Lower leg skin (tissue), 3 donors: ENCODE data around the gene SMARCA2.

Source experiments
- POLR2A ChIP-seq, 2 donors: fragments of 450-650 bp; IDR thresholded peaks; one replicate each; pipeline ENCODE4 v1.6.1; 2016 to 2017; ENCODE audit warnings: antibody characterized with exemption in 2 of 2, mild to moderate bottlenecking in 1 of 2, moderate library complexity in 1 of 2
- TF ChIP-seq, protein P1 (sequence below), 3 donors: fragments of 450-650 bp; IDR thresholded peaks; one replicate each; pipeline ENCODE4 v1.5.1; 2016; ENCODE audit warnings: antibody characterized with exemption in 3 of 3, mild to moderate bottlenecking in 3 of 3, moderate library complexity in 2 of 3

DNA sequence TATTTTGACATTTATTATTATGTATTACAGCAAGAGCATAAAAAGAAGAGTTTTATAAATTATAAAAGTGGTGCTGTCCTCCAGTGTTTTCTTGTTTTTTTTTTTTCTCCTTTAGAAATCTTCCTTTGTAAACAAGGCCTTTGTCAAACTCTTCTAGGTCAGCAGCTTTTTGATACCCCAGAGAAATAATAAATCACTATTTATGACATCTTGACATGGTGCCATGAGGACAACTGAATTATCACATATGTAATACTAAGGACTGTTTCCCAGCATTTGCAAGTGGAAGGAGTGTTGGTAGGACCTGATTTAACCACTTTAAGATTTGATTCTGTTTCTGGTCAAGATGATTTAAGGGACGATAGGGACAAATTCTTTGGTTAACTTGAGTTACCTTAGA, 4.6 kb downstream of the SMARCA2 start:
- TF ChIP-seq POLR2A (IDR thresholded peaks at IDR 0.05): no peak
- TF ChIP-seq, protein P1, sequence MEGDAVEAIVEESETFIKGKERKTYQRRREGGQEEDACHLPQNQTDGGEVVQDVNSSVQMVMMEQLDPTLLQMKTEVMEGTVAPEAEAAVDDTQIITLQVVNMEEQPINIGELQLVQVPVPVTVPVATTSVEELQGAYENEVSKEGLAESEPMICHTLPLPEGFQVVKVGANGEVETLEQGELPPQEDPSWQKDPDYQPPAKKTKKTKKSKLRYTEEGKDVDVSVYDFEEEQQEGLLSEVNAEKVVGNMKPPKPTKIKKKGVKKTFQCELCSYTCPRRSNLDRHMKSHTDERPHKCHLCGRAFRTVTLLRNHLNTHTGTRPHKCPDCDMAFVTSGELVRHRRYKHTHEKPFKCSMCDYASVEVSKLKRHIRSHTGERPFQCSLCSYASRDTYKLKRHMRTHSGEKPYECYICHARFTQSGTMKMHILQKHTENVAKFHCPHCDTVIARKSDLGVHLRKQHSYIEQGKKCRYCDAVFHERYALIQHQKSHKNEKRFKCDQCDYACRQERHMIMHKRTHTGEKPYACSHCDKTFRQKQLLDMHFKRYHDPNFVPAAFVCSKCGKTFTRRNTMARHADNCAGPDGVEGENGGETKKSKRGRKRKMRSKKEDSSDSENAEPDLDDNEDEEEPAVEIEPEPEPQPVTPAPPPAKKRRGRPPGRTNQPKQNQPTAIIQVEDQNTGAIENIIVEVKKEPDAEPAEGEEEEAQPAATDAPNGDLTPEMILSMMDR (IDR thresholded peaks at IDR 0.05): no peak
